SK-N-SH treated with all-trans-retinoic acid at 6 μM for 48 hours (cell line): ENCODE data around the gene DMD.

Experiments used
- ATAC-seq: fragments of 200-7000 bp; cut with Tn5 transposase; 3 replicates; pipeline ENCODE4 v1.9.1; 2020; ENCODE audit warnings: mild to moderate bottlenecking, moderate library complexity
- BACH2 ChIP-seq: fragments of 250-450 bp; sonication (Bioruptor Pico); IDR thresholded peaks from 2 replicates; pipeline ENCODE4 v1.9.0; 2021; ENCODE audit warnings: mild to moderate bottlenecking, borderline replicate concordance
- ESRRG ChIP-seq: fragments of 250-450 bp; sonication (Bioruptor Pico); IDR thresholded peaks from 2 replicates; pipeline ENCODE4 v1.6.1; 2021; ENCODE audit warnings: mild to moderate bottlenecking
- GLIS3 ChIP-seq: fragments of 250-450 bp; sonication (Bioruptor Pico); IDR thresholded peaks from 2 replicates; pipeline ENCODE4 v1.5.0; 2020; ENCODE audit warnings: mild to moderate bottlenecking, moderate library complexity
- PPARA ChIP-seq: fragments of 250-450 bp; sonication (Bioruptor Pico); IDR thresholded peaks from 2 replicates; pipeline ENCODE4 v1.5.0; 2020; ENCODE audit warnings: mild to moderate bottlenecking, borderline replicate concordance
- RARB ChIP-seq: fragments of 250-450 bp; sonication (Bioruptor Pico); IDR thresholded peaks from 2 replicates; pipeline ENCODE4 v1.8.0; 2021; ENCODE audit warnings: mild to moderate bottlenecking, moderate library complexity
- SNAI2 ChIP-seq: fragments of 250-450 bp; sonication (Bioruptor Pico); IDR thresholded peaks from 2 replicates; pipeline ENCODE4 v1.5.0; 2020; ENCODE audit warnings: mild to moderate bottlenecking, moderate library complexity
- TCF4 ChIP-seq: fragments of 250-450 bp; sonication (Bioruptor Pico); IDR thresholded peaks from 2 replicates; pipeline ENCODE4 v1.8.0; 2021; ENCODE audit warnings: mild to moderate bottlenecking, moderate library complexity, borderline replicate concordance
- TOX ChIP-seq: fragments of 250-450 bp; sonication (Bioruptor Pico); IDR thresholded peaks from 2 replicates; pipeline ENCODE4 v1.8.0; 2021; ENCODE audit warnings: mild to moderate bottlenecking, moderate library complexity, borderline replicate concordance
- ZC3H10 ChIP-seq: fragments of 250-450 bp; sonication (Bioruptor Pico); IDR thresholded peaks from 2 replicates; pipeline ENCODE4 v1.5.1; 2021; ENCODE audit warnings: mild to moderate bottlenecking, moderate library complexity
- ZFP3 ChIP-seq: fragments of 250-450 bp; sonication (Bioruptor Pico); IDR thresholded peaks from 2 replicates; pipeline ENCODE4 v1.5.0; 2020; ENCODE audit warnings: mild to moderate bottlenecking, moderate library complexity
- ZFP30 ChIP-seq: fragments of 450-650 bp; formaldehyde crosslinking; IDR thresholded peaks from 2 replicates; pipeline ENCODE4 v1.5.0; 2022; ENCODE audit warnings: mild to moderate bottlenecking, moderate library complexity
- ZNF565 ChIP-seq: fragments of 450-650 bp; formaldehyde crosslinking; conservative IDR thresholded peaks from 2 replicates; pipeline ENCODE4 v1.5.0; 2020; ENCODE audit warnings: low read depth, mild to moderate bottlenecking, moderate library complexity
- ZNF70 ChIP-seq: fragments of 450-650 bp; formaldehyde crosslinking; IDR thresholded peaks from 2 replicates; pipeline ENCODE4 v1.5.0; 2020; ENCODE audit warnings: mild to moderate bottlenecking, moderate library complexity
- ZNF8 ChIP-seq: fragments of 450-650 bp; formaldehyde crosslinking; IDR thresholded peaks from 2 replicates; pipeline ENCODE4 v1.5.0; 2020; ENCODE audit warnings: mild to moderate bottlenecking, moderate library complexity
- TF ChIP-seq, protein P1 (sequence below): fragments of 250-450 bp; sonication (Bioruptor Pico); IDR thresholded peaks from 2 replicates; pipeline ENCODE4 v1.5.1; 2020; ENCODE audit warnings: low read depth, mild to moderate bottlenecking, moderate library complexity
- TF ChIP-seq, protein P2 (sequence below): fragments of 250-450 bp; sonication (Bioruptor Pico); IDR thresholded peaks from 2 replicates; pipeline ENCODE4 v1.8.0; 2020; ENCODE audit warnings: mild to moderate bottlenecking, moderate library complexity, borderline replicate concordance
- TF ChIP-seq, protein P3 (sequence below): fragments of 250-450 bp; sonication (Bioruptor Pico); IDR thresholded peaks from 2 replicates; pipeline ENCODE4 v1.5.0; 2020; ENCODE audit warnings: mild to moderate bottlenecking, moderate library complexity
- TF ChIP-seq, protein P4 (sequence below): fragments of 250-450 bp; sonication (Bioruptor Pico); IDR thresholded peaks from 2 replicates; pipeline ENCODE4 v1.5.1; 2021; ENCODE audit warnings: mild to moderate bottlenecking, moderate library complexity

DMD gene

DNA sequence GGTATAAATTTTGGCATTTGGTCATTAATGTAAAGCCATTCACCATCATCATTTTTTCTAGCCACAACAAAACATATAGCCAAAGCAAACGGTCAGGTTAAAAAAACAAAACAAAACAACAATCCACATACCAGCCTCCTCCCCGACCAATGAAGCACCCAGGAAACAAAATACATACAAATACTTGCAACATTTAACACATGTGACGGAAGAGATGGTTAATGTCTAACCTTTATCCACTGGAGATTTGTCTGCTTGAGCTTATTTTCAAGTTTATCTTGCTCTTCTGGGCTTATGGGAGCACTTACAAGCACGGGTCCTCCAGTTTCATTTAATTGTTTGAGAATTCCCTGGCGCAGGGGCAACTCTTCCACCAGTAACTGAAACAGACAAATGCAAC, 1282.0 kb downstream of the DMD start:
- no peak for ATAC-seq
- no peak for TF ChIP-seq ESRRG
- TF ChIP-seq, protein P1, sequence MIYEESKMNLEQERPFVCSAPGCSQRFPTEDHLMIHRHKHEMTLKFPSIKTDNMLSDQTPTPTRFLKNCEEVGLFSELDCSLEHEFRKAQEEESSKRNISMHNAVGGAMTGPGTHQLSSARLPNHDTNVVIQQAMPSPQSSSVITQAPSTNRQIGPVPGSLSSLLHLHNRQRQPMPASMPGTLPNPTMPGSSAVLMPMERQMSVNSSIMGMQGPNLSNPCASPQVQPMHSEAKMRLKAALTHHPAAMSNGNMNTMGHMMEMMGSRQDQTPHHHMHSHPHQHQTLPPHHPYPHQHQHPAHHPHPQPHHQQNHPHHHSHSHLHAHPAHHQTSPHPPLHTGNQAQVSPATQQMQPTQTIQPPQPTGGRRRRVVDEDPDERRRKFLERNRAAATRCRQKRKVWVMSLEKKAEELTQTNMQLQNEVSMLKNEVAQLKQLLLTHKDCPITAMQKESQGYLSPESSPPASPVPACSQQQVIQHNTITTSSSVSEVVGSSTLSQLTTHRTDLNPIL (CRISPR knock-in tag) = no peak
- TF ChIP-seq TOX (CRISPR knock-in tag) = no peak
- TF ChIP-seq, protein P2, sequence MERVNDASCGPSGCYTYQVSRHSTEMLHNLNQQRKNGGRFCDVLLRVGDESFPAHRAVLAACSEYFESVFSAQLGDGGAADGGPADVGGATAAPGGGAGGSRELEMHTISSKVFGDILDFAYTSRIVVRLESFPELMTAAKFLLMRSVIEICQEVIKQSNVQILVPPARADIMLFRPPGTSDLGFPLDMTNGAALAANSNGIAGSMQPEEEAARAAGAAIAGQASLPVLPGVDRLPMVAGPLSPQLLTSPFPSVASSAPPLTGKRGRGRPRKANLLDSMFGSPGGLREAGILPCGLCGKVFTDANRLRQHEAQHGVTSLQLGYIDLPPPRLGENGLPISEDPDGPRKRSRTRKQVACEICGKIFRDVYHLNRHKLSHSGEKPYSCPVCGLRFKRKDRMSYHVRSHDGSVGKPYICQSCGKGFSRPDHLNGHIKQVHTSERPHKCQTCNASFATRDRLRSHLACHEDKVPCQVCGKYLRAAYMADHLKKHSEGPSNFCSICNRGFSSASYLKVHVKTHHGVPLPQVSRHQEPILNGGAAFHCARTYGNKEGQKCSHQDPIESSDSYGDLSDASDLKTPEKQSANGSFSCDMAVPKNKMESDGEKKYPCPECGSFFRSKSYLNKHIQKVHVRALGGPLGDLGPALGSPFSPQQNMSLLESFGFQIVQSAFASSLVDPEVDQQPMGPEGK (CRISPR knock-in tag) = no peak
- TF ChIP-seq TCF4 (CRISPR knock-in tag) = no peak
- TF ChIP-seq, protein P3, sequence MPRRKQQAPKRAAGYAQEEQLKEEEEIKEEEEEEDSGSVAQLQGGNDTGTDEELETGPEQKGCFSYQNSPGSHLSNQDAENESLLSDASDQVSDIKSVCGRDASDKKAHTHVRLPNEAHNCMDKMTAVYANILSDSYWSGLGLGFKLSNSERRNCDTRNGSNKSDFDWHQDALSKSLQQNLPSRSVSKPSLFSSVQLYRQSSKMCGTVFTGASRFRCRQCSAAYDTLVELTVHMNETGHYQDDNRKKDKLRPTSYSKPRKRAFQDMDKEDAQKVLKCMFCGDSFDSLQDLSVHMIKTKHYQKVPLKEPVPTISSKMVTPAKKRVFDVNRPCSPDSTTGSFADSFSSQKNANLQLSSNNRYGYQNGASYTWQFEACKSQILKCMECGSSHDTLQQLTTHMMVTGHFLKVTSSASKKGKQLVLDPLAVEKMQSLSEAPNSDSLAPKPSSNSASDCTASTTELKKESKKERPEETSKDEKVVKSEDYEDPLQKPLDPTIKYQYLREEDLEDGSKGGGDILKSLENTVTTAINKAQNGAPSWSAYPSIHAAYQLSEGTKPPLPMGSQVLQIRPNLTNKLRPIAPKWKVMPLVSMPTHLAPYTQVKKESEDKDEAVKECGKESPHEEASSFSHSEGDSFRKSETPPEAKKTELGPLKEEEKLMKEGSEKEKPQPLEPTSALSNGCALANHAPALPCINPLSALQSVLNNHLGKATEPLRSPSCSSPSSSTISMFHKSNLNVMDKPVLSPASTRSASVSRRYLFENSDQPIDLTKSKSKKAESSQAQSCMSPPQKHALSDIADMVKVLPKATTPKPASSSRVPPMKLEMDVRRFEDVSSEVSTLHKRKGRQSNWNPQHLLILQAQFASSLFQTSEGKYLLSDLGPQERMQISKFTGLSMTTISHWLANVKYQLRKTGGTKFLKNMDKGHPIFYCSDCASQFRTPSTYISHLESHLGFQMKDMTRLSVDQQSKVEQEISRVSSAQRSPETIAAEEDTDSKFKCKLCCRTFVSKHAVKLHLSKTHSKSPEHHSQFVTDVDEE (CRISPR knock-in tag) = no peak
- no peak for TF ChIP-seq ZNF8 (CRISPR knock-in tag)
- TF ChIP-seq ZC3H10 (CRISPR knock-in tag) = no peak
- no peak for TF ChIP-seq ZNF565 (CRISPR knock-in tag)
- TF ChIP-seq RARB (CRISPR knock-in tag) = no peak
- TF ChIP-seq ZFP30 (CRISPR knock-in tag) = no peak
- TF ChIP-seq GLIS3 (CRISPR knock-in tag) = no peak
- no peak for TF ChIP-seq PPARA (CRISPR knock-in tag)

DNA sequence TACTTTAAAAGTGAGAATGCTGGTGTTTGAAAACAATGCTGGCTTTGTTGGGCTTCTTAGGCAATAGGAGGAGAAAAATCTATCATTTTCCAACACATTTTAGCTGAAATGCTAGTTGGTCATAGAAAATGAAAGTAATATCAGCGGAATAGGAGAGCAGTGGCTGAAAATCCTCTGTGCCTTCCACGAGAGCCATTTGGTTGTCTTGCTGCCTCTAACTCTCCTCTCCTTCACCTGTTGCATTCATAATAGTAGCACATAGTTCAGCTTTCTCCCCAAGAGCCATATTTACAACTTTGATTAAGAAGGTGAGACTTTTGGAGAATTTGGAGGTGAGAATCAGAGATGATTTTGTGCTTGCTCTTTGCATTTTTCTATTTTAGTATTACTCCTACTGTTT, 1290.1 kb downstream of the DMD start:
- no peak for TF ChIP-seq ZFP3 (CRISPR knock-in tag)
- TF ChIP-seq, protein P2 (CRISPR knock-in tag) = no peak
- TF ChIP-seq SNAI2 = no peak
- TF ChIP-seq BACH2 (CRISPR knock-in tag) = no peak
- TF ChIP-seq TOX (CRISPR knock-in tag) = no peak
- TF ChIP-seq, protein P3 (CRISPR knock-in tag) = no peak
- TF ChIP-seq ZFP30 (CRISPR knock-in tag) = no peak
- TF ChIP-seq ESRRG = no peak
- TF ChIP-seq ZNF70 (CRISPR knock-in tag) = no peak
- TF ChIP-seq GLIS3 (CRISPR knock-in tag) = no peak
- ATAC-seq = no peak

DNA sequence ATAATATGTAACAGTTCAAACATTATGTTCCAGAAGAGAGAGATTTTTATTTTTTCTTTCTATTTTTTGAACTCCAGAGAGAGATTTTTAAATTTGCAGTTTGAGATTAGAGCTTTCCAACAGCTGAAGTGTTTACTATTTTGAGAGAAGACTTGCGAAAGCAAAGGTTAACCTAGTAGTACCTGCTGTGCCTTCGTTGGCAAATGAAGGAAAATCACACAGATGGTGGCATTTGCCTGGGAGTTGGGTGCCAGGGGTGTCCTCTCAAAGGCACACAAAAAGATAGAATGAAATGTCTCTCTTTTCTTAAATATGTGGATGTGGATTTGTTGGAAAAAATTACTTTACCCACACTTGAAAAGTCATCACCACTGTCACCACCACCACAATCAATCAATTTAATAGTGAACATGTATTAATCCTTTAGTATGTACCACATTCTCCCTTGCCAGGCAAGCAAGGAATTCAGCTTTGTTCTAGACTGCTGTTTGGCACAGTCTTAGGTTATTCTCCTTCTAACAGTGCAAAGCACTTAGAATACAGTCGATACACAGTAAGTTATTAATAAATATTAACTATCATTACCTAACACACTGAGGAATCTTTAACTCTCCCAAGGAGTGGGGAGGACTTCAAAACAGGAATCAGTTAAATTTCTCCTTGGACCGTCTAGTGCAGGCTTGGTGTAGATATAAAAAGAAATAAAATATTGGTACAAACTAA, 1301.3 kb downstream of the DMD start:
- no peak for ATAC-seq
- TF ChIP-seq, protein P2 (CRISPR knock-in tag) = no peak
- TF ChIP-seq TCF4 (CRISPR knock-in tag) (no peak), BACH2 (CRISPR knock-in tag) (no peak), ZNF70 (CRISPR knock-in tag) (no peak), ZNF565 (CRISPR knock-in tag) (no peak), TOX (CRISPR knock-in tag) (no peak)
- TF ChIP-seq, protein P1 (CRISPR knock-in tag) = no peak
- TF ChIP-seq, protein P4, sequence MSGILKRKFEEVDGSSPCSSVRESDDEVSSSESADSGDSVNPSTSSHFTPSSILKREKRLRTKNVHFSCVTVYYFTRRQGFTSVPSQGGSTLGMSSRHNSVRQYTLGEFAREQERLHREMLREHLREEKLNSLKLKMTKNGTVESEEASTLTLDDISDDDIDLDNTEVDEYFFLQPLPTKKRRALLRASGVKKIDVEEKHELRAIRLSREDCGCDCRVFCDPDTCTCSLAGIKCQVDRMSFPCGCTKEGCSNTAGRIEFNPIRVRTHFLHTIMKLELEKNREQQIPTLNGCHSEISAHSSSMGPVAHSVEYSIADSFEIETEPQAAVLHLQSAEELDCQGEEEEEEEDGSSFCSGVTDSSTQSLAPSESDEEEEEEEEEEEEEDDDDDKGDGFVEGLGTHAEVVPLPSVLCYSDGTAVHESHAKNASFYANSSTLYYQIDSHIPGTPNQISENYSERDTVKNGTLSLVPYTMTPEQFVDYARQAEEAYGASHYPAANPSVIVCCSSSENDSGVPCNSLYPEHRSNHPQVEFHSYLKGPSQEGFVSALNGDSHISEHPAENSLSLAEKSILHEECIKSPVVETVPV (CRISPR knock-in tag) = no peak
